ENCODE data around the gene LNX2.

- TF ChIP-seq CTCF (IDR thresholded peaks at IDR 0.05) (no peak), EP300 (IDR thresholded peaks at IDR 0.05) (no peak)
Measured at GRCh38 chr13:27565818-27566217, 54.5 kb downstream of the LNX2 start.
